HG02938 (cell line): ENCODE results near the gene KIF16B.
"Not testable (repeated sequence)": the region's sequence is repeated elsewhere in the genome, so short reads cannot be mapped to it uniquely, and the experiment has no call there.

Source experiments
- ATAC-seq: cut with Tn5 transposase; IDR thresholded peaks from one replicate; pipeline ENCODE4 v1.9.1; 2021; ENCODE audit warnings: mild to moderate bottlenecking, moderate library complexity; ENCODE audit not compliant: unreplicated experiment

Gene KIF16B

DNA sequence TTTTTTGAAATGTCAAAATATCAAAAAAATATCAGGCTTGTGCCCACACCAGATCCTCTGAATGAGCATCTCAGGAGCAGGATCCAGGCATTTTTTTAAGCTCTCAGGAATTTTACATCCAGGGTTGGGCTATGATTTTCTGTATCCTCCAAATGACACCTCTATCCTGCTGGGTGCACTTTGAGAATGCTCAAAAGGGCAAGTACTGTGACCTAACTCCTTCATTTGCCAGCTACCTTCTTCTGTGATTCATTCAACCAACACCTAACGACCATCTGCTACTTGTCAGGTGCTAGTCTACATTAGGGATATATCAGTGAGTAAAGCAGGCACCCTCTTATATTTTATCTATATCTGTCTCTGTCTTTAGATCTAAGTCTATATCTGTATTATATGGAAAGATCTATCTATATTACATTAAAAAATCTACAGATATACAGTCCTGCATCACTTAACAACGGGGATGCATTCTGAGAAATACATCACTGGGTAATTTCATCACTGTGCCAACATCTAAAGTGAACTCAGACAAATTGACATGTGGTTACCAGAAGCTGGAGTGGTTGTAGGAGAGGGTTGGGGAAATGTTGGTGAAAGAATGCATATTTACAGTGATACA lies 131.6 kb downstream of the KIF16B start:
- ATAC-seq: no peak

DNA sequence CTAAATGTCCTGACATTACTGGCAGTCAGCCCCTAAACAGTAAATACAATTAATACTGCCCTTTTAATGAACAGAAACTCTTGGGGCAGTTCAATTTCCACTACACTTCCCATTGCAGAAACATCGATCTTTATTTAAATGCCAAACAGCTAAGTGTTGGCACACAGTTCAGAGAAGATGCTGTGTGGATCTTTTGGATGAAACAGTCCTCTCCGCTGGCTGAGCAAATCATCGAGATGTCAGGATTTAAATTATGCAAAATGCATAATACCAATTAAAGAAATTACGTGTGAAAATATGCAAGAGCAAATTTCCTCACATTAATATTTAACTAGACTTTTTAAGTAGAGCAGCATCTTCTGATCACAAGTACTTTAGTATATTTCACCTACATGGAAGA lies 132.6 kb downstream of the KIF16B start:
- ATAC-seq: no peak

DNA sequence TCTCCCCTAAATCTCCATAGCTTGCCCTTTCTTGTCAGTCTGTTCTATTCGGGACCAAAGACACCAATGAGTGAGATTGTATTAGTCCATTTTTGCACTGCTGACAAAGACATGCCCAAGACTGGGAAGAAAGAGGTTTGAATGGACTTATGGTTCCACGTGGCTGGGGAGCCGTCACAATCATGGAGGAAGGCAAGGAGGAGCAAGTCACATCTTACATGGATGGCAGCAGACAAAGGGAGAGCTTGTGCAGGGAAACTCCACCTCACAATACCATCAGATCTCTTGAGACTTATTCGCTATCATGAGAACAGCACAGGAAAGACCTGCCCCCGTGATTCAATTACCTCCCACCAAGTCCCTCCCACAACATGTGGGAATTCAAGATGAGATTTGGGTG lies 133.7 kb downstream of the KIF16B start:
- ATAC-seq: not testable (repeated sequence)

DNA sequence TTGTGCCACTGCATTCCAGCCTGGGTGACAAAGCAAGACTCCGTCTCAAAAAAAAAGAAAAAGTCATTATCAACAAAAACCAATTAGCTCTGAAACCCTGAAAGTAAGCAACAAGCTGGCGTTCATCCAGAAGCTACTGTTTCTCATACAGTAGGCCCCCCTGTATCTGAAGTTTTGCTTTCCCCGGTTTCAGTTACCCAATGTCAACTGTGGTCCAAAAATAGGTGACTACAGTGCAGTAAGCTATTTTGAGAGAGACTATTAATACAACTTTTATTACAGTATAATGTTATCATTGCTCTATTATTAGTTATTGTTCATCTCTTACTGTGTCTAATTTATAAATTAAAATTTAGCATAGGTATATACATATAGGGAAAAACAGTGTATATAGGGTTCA lies 135.1 kb downstream of the KIF16B start:
- ATAC-seq: no peak

DNA sequence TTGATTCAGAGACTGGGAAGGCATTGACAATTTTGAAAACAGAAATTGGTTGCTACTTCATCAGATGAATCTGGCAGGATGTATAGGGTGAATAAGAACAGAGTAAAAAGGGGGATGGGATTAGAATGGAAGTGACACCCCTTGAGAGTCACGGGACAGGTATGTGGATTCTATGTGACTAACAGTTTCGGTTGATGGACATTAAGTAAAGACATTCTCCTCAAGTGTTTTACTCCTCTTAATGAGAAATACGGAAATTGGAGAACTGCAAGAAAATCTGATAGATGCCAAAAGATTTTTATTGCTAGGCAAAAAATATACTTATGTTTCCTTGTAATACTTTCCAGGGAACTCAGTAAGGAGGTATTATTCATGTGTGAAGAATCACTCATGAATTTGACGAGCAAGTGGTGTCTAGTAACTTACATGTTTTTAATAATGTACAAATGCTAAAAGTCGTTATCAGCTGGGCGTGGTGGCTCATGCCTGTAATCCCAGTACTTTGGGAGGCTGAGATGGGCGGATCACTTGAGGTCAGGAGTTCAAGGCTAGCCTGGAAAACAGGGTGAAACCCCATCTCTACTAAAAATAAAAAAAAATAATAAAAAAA lies 135.8 kb downstream of the KIF16B start:
- no peak for ATAC-seq

DNA sequence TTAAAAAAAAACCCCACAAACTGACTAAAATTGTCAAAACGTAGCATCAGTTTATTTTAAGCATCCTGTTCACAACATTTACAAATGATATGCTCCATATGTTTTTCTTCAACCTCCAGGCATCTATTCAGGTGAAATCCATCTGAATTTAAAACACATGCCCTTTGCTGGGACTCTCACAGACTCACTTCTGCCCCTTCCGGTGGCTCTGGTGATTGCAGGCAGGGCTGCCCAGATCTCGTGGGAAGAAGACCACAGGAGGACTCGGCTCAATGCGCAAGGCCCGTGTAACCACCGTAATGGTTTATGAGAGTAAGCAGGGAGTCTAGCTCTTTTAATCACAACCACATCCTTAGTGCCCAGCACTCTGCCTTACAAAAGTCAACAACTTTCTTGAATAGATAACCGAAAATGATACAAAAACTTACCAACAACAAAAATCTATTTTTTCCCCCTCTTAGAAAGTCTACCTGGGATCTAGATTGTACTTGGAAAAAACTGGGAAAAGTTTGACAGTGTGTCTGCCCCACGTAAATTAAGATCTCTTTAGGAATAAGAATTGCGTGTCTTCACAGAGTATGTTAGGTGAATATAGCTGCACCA lies 139.1 kb downstream of the KIF16B start:
- peak; percentile 76 for ATAC-seq

DNA sequence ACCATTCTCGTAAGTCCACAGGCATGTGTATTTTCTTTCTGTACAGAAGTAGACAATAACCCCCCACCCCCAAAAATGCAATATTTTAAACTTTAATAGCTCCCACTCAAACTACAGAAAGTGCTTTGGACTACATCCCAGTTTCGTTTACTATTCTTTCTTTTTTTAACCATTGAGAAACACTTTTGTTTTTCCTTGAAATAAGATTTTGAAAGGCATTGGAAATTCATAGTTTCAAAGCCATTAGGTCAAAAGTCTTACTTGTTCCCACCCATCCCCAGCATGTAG lies 140.0 kb downstream of the KIF16B start:
- ATAC-seq: no peak

DNA sequence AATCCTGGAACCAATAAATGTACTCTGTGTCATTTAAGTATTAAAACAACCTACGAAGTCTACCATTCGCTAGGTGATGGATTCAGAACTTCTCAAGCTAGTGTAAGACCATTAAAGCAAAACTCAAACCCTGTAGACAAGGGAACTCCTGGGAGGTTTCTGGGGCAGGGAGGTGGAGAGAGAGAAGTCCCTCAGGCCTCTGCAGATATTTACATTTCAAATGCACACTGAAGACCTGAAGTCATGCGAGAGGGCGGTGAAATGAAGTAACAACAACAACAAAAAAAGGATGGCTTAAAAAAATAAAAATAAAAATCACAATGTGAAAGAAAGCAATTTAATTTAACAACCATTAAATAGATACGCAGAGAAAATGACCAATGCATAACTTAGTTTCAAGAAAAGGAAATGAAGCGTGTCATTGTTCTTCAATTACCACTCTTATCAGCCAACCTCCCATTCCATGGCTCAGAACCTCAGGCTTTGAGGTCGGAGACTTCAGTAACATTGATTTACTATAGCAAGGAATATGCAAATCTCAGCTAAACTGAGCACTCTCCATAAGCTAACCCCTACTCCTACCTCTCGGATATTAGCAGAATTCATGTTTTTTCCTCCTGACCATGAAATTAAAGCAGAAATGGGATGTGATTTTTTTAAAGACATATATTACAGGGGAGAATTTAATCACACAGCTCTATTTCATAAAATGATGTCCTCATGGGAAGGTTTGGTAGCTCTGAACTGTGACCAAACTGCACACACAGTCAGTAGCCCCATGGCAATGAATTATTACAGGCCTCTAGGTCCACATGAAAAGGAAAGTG lies 140.6 kb downstream of the KIF16B start:
- no peak for ATAC-seq

DNA sequence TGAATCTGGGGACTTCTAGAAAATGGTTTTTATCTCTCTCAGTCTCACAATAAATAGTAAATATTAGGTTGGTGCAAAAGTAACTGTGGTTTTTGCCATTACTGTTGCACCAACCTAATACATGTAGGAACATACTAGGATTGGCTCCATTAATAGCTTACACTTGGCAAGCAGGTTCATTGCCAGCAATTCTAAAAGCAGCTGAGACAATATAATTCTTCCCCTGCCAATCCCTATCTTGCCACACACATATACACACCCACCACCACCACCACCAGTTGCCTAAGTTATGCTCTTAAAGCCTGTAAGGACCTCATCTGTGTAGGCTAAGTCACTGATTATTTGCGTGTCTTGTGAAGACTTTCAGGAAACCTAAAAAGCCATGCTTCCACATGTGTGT lies 145.1 kb downstream of the KIF16B start:
- ATAC-seq: no peak

DNA sequence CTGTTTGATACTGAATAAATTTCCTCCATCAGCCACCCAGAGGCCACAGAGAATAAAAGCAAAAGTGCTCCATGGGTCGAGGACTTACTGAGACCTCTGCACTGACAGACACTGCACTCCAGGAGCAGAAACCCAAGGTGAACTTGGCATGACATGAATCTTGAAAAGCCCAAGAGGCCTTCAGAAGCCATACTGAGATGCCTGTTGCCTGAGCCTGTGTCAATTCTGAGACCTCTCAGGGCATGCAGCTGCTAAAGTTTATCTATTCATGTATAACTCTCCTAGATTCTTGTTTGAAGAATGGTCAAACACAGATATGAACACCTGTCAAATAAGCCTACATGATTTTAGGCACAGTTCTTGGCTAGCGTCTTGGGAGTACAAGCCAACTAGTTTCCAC lies 145.7 kb downstream of the KIF16B start:
- no peak for ATAC-seq

DNA sequence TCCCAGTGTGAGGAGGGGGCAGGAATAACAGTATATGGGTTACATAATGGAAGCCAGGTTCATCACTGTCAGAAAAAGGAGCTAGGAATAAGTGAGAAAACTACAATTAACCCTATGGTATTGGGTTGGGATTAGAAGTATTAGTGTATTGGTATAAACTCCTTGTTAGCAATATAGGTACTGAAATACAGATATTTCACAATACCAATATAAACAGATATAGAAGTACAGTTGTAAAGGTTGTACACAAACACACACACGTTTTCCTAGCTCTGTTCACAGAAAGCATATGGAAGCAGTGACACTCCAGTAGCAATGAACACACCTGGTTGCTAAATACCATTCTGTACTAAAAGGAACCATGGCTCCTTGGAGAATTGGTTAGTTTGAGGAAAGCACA lies 148.5 kb downstream of the KIF16B start:
- no peak for ATAC-seq

DNA sequence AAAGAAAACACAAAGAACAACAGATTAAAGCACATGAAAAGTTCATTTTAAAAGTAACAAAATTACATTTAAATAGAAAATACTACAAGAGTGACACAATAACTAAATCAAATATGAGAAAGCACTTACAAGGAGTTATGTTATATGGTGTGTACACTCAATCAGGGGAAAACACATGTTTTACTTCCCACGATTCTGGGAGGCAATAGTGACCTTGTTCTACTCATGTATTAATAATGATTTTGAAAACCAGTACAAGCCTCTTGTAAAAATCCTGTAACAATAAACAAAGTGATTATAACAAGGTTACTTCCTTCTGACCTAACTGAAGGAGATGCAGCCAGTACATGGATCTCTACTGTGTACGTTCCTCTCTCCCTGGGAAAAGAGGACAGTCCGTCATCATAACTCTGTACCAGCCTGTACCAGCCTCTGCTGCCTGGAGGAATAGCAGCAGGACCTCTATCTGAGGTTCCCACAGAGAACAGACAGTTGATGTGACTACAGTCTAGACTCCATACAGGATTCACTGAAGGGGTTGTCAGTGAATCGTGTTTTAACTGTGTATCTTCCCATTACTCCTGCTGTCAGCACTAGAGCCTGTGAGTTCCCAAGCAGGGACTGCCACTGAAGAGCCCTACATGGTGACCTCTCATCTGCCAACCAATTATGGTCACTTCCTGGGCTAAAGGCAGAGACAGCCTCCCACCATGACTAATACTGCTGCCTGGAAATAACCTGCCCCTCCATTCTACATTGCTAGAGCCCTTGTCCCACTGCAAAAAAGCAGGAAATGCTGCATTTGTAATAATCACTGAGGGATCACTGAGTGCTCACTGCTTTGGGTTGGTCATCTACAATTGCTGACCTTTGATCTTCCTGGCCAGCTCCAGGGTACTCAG lies 149.7 kb downstream of the KIF16B start:
- no peak for ATAC-seq

DNA sequence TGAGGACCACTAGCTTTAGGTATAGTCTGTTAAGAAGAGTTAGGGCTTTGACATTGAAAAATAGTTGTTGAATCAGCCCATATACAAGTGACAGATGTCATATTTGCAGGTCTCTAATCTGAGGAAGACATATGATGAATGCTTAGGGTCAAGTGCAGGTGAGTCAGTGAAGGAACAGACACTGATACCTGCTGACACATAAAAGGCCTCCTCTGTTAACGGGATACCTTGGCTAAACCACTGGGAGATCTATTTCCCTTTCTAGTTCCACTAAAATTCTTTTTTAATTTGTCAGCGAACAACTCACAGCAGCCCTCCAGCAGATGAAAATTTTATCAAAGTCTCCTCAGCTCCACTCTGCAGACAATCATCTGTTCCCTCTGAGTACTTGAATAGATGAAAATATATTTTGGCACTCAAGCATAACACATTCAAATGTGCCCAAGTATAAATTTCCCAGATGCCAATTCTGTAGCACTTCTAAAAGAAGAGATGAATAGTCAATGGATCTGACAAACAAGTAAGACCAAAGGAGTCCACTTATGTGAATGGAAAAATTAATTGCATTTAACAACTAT lies 154.0 kb downstream of the KIF16B start:
- no peak for ATAC-seq

DNA sequence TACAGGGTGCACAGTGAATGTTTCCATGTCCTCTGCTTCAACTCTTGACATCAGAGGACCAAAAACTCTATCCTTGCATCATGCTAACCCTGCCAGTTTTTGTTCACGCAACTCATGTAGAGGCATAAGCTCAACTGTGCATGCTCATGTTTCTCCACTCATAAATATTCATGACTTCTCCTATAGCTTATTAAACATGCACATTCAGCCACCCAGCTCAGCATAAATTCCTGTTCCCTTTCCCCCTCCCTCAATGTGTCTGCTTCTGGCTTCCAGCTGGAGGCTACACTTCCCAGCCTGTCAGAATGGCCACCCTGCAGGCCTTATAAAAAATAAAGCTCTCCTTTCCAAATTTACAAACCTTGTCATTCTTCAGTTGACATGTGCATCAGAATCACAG lies 154.6 kb downstream of the KIF16B start:
- ATAC-seq: no peak

DNA sequence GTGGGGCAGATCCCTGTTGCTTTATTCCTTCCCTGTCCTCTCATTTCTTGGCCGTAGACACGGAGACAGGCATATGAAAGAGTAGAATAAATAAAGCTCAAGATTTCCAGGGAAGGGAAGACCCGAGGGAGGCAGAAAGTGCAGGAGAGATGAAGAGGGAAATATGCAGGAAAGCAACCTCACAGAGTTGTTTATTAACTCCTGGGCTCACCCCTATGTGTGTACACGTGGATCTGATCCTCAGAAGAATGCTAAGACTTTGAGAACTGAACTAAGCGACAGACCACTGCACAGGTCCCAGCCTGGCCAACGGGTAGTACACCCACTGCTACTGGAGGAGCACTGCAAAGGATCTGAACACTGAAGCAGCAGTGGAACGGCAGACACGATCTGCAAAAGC lies 156.2 kb downstream of the KIF16B start:
- no peak for ATAC-seq

DNA sequence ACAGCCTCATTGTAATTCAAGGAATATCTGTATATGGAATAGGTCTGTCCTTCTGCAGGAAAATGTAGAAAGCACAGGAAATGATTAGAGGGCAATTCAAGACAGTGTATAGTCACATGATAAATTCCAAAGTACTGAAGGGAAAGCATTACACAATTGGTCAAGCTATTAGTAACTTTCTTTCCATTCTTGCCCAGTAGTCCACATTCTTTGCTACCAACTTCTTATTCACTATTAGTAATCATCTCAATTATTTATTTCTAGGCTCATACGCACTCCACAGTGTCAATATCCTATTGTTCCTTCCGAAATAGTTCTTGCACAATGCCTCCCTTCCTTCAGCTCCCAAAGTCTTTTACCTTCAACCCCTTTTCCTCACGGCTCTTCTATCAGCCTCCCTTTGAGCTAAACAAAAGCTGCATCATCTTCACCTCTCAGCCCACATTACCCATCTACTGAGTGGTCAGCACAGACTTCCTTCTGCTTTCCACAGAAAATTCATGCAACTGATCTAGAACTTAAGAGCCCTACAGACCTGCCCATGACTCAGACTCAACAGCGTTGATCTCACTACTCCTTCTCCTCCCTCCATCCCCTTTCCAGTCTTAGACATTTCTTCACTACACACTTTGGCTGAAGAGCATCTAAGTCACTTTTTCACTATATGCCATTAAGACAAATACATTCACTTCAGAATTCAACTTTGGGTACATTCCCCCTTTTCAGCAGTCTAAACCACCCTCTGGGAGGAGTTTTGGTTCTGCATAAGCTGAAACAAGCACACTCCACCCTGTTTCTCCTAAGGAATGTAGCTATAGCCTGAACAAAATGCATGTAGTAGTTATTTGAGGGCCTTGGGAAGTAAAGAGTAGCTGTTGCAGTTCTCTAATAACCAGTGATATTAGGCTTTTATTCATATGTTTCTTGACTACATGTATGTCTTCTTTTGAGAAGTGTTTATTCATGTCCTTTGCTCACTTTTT lies 157.9 kb downstream of the KIF16B start:
- no peak for ATAC-seq

DNA sequence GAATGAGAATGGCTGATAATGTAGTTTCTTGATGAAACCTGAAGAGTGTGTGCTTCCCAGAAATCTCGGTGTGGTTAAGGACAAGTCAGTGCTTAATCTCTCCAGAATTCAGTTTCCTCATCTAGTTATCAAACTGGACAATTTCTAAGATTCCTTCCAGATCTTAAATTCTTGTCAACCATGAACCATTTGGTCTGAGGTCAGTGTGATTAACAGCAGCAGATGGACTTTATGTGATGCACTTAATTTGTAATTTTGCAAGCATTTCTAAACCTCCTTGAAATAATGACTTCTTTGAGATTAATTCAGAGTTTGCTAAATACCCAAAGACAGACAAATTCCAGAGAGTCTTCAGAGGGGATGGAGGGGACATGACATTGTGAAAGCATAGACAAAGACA lies 160.3 kb downstream of the KIF16B start:
- no peak for ATAC-seq

DNA sequence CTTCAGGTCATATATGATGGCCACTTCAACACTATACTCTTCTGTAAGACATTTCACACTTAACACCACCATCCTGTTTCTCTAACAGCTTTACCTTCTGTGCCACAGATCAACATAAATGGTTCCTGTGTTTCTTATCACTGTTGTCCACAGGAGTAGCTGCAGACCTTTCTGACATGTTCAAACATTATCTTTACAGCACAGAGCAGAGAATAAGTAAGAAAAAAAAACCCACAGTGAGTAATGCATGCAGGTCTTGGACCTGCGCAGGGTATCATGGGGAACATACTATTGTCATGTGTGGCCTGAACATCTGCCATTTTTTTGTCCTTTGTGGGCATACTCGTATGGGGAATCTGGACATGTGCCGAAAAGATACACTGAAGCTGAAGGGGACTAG lies 161.9 kb downstream of the KIF16B start:
- ATAC-seq: no peak

DNA sequence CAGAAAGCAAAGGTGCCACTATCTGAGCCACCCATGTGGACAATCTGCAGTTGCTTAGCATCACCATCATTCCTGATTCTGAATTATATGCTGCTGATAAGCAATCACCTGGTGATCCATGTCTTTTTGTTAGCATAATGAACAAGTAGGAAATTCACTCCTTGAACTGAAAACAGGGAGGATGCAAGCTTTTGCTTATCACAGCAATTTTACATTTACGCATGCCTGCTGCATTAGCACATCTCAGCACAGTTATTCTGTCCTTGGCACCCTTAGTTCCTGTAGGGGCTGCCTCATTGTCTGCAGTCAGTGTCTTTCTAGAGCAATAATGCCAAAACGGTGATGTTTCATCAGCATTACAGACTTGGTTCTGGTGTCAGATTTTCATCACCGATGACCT lies 162.6 kb downstream of the KIF16B start:
- no peak for ATAC-seq

DNA sequence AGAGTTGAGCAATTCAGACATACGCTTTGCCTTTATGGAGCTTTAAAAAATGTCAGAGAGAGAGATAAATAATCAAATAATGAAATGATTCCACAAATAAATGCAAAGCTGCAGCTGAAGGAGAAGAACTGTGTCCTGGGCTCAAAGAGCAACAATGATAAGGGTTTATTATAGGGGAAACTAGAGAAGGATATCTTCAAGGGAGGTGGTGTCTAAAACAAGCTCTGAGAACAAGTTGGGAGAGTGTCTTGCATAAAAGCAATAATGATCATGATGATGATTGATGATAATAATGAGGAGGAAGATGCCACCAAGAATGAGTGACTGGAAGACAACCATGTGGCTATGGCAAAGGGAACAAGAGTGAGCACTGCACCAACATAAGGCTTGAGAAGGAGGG lies 164.3 kb downstream of the KIF16B start:
- ATAC-seq: no peak
